ENCODE measurements around the gene EML5. TPM values are rescaled to one million over a fixed set of nuclear protein-coding genes. Genes with fewer than 3 reads are reported as not detected.

EML5 gene
- total RNA-seq, 1 experiment from 2014 or later = 0.85 TPM

DNA sequence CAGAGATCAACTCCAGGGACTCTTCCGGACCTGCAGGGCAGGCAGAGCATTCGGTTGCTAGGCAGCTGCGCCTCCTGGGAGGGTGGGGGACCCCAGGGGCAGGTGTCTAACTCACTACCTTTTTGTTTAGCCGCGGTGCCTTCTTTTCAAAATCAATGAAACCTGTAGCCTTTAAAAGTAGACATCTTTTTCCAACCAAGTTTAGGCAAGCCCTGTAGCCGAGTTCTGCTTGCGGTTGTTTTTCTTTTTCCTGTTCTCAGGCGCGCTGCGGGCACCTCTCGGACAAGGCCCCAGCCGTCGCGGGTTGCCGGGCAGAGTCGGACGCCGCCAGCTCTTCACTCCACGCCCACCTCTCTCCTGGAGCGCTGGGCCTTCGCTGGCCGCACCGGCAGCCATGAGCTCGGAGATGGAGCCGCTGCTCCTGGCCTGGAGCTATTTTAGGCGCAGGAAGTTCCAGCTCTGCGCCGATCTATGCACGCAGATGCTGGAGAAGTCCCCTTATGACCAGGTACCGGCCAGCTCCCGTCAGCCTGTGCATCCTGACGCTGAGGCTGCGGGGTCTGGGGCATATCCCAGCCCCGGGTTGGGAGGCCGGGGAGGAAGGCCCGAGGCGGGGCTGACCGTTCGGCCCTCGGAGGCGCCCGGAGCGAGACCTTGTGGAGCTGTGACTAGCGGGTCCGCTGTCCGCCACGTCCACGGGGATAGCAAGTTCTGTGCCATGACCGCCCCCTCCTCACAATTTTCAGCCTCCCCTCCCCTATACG is 31.7 kb upstream of the EML5 start, which contains the start of gene TTC8 (continued):
- TF ChIP-seq PRDM15 (CRISPR knock-in tag; IDR thresholded peaks at IDR 0.05) = 0 out of 2 replicates have a peak, but pooled peaks have one; percentile 29
- TF ChIP-seq, protein P1, sequence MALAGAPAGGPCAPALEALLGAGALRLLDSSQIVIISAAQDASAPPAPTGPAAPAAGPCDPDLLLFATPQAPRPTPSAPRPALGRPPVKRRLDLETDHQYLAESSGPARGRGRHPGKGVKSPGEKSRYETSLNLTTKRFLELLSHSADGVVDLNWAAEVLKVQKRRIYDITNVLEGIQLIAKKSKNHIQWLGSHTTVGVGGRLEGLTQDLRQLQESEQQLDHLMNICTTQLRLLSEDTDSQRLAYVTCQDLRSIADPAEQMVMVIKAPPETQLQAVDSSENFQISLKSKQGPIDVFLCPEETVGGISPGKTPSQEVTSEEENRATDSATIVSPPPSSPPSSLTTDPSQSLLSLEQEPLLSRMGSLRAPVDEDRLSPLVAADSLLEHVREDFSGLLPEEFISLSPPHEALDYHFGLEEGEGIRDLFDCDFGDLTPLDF (CRISPR knock-in tag; IDR thresholded peaks at IDR 0.05) = no peak
- no peak for TF ChIP-seq TP53 (CRISPR knock-in tag; IDR thresholded peaks at IDR 0.05)
- TF ChIP-seq, protein P2, sequence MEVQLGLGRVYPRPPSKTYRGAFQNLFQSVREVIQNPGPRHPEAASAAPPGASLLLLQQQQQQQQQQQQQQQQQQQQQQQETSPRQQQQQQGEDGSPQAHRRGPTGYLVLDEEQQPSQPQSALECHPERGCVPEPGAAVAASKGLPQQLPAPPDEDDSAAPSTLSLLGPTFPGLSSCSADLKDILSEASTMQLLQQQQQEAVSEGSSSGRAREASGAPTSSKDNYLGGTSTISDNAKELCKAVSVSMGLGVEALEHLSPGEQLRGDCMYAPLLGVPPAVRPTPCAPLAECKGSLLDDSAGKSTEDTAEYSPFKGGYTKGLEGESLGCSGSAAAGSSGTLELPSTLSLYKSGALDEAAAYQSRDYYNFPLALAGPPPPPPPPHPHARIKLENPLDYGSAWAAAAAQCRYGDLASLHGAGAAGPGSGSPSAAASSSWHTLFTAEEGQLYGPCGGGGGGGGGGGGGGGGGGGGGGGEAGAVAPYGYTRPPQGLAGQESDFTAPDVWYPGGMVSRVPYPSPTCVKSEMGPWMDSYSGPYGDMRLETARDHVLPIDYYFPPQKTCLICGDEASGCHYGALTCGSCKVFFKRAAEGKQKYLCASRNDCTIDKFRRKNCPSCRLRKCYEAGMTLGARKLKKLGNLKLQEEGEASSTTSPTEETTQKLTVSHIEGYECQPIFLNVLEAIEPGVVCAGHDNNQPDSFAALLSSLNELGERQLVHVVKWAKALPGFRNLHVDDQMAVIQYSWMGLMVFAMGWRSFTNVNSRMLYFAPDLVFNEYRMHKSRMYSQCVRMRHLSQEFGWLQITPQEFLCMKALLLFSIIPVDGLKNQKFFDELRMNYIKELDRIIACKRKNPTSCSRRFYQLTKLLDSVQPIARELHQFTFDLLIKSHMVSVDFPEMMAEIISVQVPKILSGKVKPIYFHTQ (CRISPR knock-in tag; IDR thresholded peaks at IDR 0.05) = no peak
- no peak for TF ChIP-seq EMX1 (CRISPR knock-in tag; IDR thresholded peaks at IDR 0.05)
- TF ChIP-seq CREM (CRISPR knock-in tag; IDR thresholded peaks at IDR 0.05) = peak; percentile 34; the same call in 1 of the 2 replicates
- peak; percentile 55; the same call in 1 of the 2 replicates for TF ChIP-seq RELA (CRISPR knock-in tag; IDR thresholded peaks at IDR 0.05; ENCODE audit: borderline replicate concordance)
- TF ChIP-seq SP1 (CRISPR knock-in tag; conservative IDR thresholded peaks at IDR 0.05) = peak; percentile 56
- TF ChIP-seq FOXP1 (CRISPR knock-in tag; IDR thresholded peaks at IDR 0.05; ENCODE audit: borderline replicate concordance) = peak; percentile 89; the same call in 1 of the 2 replicates
- 0 out of 2 replicates have a peak, but pooled peaks have one; percentile 33 for TF ChIP-seq TCF7 (CRISPR knock-in tag; IDR thresholded peaks at IDR 0.05; ENCODE audit: low read depth)
- TF ChIP-seq ZNF138 (CRISPR knock-in tag; conservative IDR thresholded peaks at IDR 0.05) = no peak
- TF ChIP-seq, protein P3, sequence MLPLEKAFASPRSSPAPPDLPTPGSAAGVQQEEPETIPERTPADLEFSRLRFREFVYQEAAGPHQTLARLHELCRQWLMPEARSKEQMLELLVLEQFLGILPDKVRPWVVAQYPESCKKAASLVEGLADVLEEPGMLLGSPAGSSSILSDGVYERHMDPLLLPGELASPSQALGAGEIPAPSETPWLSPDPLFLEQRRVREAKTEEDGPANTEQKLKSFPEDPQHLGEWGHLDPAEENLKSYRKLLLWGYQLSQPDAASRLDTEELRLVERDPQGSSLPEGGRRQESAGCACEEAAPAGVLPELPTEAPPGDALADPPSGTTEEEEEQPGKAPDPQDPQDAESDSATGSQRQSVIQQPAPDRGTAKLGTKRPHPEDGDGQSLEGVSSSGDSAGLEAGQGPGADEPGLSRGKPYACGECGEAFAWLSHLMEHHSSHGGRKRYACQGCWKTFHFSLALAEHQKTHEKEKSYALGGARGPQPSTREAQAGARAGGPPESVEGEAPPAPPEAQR (CRISPR knock-in tag; IDR thresholded peaks at IDR 0.05) = no peak
- no peak for TF ChIP-seq ZNF671 (CRISPR knock-in tag; IDR thresholded peaks at IDR 0.05)
- TF ChIP-seq, protein P4, sequence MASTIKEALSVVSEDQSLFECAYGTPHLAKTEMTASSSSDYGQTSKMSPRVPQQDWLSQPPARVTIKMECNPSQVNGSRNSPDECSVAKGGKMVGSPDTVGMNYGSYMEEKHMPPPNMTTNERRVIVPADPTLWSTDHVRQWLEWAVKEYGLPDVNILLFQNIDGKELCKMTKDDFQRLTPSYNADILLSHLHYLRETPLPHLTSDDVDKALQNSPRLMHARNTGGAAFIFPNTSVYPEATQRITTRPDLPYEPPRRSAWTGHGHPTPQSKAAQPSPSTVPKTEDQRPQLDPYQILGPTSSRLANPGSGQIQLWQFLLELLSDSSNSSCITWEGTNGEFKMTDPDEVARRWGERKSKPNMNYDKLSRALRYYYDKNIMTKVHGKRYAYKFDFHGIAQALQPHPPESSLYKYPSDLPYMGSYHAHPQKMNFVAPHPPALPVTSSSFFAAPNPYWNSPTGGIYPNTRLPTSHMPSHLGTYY (CRISPR knock-in tag; IDR thresholded peaks at IDR 0.05) = no peak
- TF ChIP-seq ATF3 (CRISPR knock-in tag; conservative IDR thresholded peaks at IDR 0.05) = no peak
- TF ChIP-seq, protein P5, sequence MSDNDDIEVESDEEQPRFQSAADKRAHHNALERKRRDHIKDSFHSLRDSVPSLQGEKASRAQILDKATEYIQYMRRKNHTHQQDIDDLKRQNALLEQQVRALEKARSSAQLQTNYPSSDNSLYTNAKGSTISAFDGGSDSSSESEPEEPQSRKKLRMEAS (CRISPR knock-in tag; IDR thresholded peaks at IDR 0.05) = peak; percentile 70
- TF ChIP-seq SOX15 (CRISPR knock-in tag; IDR thresholded peaks at IDR 0.05) = no peak
- peak; percentile 29; the same call in 1 of the 2 replicates for TF ChIP-seq ZNF317 (CRISPR knock-in tag; IDR thresholded peaks at IDR 0.05; ENCODE audit: borderline replicate concordance, low read depth)
- peak; percentile 48; the same call in 1 of the 2 replicates for TF ChIP-seq ETV6 (CRISPR knock-in tag; IDR thresholded peaks at IDR 0.05)
- TF ChIP-seq, protein P6, sequence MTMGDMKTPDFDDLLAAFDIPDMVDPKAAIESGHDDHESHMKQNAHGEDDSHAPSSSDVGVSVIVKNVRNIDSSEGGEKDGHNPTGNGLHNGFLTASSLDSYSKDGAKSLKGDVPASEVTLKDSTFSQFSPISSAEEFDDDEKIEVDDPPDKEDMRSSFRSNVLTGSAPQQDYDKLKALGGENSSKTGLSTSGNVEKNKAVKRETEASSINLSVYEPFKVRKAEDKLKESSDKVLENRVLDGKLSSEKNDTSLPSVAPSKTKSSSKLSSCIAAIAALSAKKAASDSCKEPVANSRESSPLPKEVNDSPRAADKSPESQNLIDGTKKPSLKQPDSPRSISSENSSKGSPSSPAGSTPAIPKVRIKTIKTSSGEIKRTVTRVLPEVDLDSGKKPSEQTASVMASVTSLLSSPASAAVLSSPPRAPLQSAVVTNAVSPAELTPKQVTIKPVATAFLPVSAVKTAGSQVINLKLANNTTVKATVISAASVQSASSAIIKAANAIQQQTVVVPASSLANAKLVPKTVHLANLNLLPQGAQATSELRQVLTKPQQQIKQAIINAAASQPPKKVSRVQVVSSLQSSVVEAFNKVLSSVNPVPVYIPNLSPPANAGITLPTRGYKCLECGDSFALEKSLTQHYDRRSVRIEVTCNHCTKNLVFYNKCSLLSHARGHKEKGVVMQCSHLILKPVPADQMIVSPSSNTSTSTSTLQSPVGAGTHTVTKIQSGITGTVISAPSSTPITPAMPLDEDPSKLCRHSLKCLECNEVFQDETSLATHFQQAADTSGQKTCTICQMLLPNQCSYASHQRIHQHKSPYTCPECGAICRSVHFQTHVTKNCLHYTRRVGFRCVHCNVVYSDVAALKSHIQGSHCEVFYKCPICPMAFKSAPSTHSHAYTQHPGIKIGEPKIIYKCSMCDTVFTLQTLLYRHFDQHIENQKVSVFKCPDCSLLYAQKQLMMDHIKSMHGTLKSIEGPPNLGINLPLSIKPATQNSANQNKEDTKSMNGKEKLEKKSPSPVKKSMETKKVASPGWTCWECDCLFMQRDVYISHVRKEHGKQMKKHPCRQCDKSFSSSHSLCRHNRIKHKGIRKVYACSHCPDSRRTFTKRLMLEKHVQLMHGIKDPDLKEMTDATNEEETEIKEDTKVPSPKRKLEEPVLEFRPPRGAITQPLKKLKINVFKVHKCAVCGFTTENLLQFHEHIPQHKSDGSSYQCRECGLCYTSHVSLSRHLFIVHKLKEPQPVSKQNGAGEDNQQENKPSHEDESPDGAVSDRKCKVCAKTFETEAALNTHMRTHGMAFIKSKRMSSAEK (CRISPR knock-in tag; IDR thresholded peaks at IDR 0.05; ENCODE audit: borderline replicate concordance) = no peak
